Measurements from ENCODE around the gene COPG2.
"Not testable (repeated sequence)": the region's sequence is repeated elsewhere in the genome, so short reads cannot be mapped to it uniquely, and the experiment has no call there.

COPG2 gene

GRCh38 chr7:130649004-130649790, 19.4 kb downstream of the COPG2 start:
- no peak overlapping the region for H3K4me3 ChIP-seq (ENCODE audit: low read depth, low read length)

- H3K4me3 ChIP-seq (ENCODE audit: low read depth, low read length): no peak overlapping the region
Observed at GRCh38 chr7:130648580-130648979, 20.0 kb downstream of the COPG2 start.

DNA sequence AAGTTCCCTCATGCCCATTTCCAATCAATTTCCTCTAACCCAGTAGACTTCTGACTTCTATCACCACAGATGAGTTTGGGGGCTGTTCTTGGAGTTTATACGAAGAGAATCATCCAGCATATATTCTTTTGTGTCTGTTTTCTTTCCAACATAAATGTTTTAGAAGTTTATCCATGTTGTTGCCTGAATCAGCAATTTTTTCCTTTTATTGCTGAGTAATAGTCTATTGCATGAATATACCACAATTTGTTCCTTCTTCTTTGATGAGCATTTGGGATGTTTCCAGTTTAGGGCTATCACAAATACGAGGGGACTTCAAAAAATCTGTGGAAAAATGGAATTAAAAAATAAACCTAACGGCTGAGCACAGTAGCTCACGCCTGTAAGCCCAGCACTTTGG, 26.2 kb downstream of the COPG2 start:
- no peak overlapping the region for H3K4me3 ChIP-seq (ENCODE audit: low read depth, low read length)

- H3K4me3 ChIP-seq (ENCODE audit: low read depth, low read length): no peak overlapping the region
Observed at GRCh38 chr7:130641497-130641896, 27.1 kb downstream of the COPG2 start.

DNA sequence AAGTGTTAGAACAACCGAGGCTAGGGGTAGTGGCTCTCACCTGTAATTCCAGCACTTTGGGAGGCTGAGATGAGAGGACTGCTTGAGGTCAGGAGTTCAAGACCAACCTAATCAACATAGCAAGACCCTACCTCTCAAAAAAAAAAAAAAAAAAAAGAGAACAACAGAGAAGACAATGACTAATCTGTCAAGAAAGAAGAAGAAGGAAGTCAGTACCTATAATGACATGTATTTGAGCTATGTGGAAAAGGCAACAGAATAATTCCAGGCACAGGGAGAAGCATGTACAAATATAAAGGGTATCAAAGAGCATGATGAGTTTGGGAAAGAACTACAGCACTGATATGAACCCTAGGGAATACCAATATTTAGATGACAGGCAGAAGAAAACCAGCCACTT, 27.5 kb downstream of the COPG2 start:
- no peak overlapping the region for H3K4me3 ChIP-seq (ENCODE audit: low read depth, low read length)

DNA sequence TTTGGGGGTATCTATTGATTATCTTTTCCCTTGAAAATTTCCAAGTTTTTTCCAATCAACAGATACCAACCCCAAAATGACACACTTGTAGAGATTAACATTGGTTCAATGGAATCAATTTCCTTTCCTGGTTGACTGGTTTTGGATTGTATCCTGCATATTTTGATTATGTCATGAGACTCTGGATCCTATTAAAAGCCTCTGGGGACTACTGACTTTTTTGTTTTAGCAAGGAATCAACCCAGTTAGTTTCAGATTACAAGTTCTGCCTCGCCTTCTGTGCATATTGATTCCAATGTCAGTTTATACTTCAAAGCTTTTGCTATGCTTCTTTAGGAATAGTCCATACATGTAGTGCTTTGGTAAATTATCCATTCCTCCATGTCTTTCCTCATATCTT, 29.2 kb downstream of the COPG2 start:
- H3K4me3 ChIP-seq (ENCODE audit: low read depth, low read length): no peak overlapping the region

GRCh38 chr7:130632111-130632510, 36.4 kb downstream of the COPG2 start:
- no peak overlapping the region for H3K4me3 ChIP-seq (ENCODE audit: low read depth, low read length)

DNA sequence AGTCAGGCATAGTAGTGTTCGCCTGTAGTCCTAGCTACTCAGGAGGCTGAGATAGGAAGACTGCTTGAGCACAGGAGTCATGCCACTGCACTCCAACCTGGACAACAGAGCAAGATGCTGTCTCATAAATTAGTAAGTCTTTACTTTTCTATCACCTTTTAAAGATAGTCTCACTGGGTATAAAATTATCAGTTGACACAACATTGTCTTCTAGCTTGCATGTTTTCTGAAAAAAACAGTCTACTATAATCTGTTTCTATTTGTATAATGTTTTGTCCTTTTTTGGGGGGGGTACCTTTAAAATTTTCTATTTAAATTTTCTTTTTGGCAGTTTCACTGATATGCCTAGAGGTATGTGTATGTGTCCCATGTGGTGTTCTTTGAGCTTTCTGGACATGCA, 39.6 kb downstream of the COPG2 start:
- no peak overlapping the region for H3K4me3 ChIP-seq (ENCODE audit: low read depth, low read length)

DNA sequence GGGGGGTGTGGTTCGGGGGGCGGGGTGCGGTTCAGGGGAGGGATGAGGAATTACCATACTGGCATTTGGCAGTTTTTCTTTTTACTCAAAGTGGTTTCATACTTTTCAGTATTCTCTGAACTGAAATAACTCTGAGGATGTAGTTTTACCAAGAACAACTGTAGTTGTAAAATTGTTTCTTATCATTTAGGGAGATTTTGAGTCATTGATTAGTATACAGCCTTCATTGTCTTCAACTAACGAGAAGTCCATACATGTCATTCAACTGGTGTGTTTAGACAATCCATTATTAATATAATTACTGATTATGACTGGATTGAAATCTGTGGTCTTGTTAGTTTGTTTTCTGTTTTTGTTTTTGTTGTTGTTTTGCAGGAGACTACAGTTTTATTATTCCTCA, 40.8 kb downstream of the COPG2 start:
- H3K4me3 ChIP-seq (ENCODE audit: low read depth, low read length): no peak overlapping the region

GRCh38 chr7:130622866-130623265, 45.7 kb downstream of the COPG2 start:
- H3K4me3 ChIP-seq (ENCODE audit: low read depth, low read length): no peak overlapping the region

DNA sequence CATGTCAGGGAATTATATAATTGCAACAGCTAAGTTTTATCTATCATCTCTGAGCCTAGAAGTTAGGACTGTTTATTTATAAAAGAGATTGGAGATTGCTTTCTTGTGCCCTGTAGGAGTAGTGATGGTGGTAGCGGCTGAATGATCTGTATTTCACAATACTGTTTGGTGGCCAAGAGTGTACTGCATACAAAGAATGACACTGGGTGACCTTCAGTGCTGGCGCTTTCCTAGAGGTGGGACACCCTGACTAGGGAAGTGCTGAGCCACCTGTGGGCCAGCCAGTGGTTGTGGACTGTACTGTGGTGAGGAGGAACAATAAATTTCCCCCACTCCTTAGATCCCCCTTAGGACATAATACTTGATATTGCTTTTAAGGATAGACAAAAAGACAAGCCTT, 53.0 kb downstream of the COPG2 start:
- no peak overlapping the region for H3K4me3 ChIP-seq (ENCODE audit: low read depth, low read length)

- no peak overlapping the region for H3K4me3 ChIP-seq (ENCODE audit: low read depth, low read length)
Observed at GRCh38 chr7:130614449-130614848, 54.1 kb downstream of the COPG2 start.

DNA sequence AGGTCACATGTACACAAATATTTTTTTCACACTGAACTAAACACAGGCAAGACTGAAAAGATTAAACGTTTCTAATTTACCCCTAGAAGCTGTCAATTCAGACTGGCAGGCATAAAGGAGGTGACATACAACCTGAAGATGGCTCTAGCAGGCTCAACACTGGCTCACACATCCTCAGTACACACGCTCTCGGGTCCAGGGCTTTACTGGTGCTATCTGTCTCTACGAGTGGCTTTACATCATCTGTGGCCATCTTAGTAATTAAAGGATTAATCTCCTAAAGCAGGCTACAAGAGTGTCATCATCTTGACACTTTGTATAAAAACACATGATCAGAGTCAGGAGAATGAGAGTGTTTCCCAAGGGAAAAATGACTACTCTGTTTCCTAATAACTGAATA, 57.3 kb downstream of the COPG2 start:
- H3K4me3 ChIP-seq (ENCODE audit: low read depth, low read length): no peak overlapping the region

GRCh38 chr7:130607066-130607465, 61.5 kb downstream of the COPG2 start:
- H3K4me3 ChIP-seq (ENCODE audit: low read depth, low read length): not testable (repeated sequence)

DNA sequence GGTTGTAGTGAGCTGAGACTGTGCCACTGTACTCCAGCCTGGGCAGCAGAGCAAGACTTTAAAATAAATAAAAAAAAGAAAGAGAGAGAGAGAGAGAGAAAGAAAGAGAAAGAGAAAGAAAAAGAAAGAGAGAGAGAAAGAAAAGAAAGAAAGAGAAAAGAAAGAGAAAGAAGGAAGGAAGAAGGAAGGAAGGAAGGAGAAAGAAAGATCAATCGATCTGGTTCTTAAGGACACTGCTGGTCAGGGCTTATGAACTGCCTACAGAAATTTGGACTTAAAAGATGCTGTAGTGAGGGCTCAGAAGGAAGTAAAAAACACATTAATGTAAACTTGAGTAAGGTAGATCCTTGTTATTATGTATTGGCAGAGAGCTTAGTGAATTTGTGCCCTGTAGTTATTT, 62.4 kb downstream of the COPG2 start:
- H3K4me3 ChIP-seq (ENCODE audit: low read depth, low read length): no peak overlapping the region

GRCh38 chr7:130598056-130598455, 70.5 kb downstream of the COPG2 start:
- no peak overlapping the region for H3K4me3 ChIP-seq (ENCODE audit: low read depth, low read length)

GRCh38 chr7:130595986-130596385, 72.6 kb downstream of the COPG2 start:
- H3K4me3 ChIP-seq (ENCODE audit: low read depth, low read length): no peak overlapping the region

- no peak overlapping the region for H3K4me3 ChIP-seq (ENCODE audit: low read depth, low read length)
Observed at GRCh38 chr7:130593033-130593432, 75.5 kb downstream of the COPG2 start.

DNA sequence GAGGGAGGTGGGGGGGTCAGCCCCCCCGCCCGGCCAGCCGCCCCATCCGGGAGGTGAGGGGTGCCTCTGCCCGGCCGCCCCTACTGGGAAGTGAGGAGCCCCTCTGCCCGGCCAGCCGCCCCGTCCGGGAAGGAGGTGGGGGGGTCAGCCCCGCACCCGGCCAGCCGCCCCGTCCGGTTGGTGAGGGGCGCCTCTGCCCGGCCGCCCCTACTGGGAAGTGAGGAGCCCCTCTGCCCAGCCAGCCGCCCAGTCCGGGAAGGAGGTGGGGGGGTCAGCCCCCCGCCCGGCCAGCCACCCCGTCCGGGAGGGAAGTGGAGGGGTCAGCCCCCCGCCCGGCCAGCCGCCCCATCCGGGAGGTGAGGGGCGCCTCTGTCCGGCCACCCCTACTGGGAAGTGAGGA, 77.1 kb downstream of the COPG2 start:
- H3K4me3 ChIP-seq (ENCODE audit: low read depth, low read length): not testable (repeated sequence)

GRCh38 chr7:130585932-130586331, 82.6 kb downstream of the COPG2 start:
- H3K4me3 ChIP-seq (ENCODE audit: low read depth, low read length): not testable (repeated sequence)

GRCh38 chr7:130575110-130575509, 93.4 kb downstream of the COPG2 start:
- not testable (repeated sequence) for H3K4me3 ChIP-seq (ENCODE audit: low read depth, low read length)

DNA sequence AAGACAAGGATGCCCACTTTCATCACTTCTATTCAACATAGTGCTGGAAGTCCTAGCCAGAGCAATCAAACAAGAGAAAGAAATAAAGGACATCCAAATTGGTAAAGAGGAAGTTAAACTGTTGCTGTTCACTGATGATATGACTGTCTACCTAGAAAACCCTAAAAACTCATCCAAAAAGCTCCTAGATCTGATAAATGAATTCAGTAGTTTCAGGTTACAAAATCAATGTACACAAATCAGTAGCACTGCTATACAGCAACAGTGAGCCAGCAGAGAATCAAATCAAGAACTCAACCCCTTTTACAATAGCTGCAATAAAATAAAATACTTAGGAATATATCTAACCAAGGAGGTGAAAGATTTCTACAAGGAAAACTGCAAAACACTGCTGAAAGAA, 98.4 kb downstream of the COPG2 start:
- H3K4me3 ChIP-seq (ENCODE audit: low read depth, low read length): not testable (repeated sequence)

- H3K4me3 ChIP-seq (ENCODE audit: low read depth, low read length): no peak overlapping the region
Observed at GRCh38 chr7:130566898-130567280, 101.7 kb downstream of the COPG2 start.

Measured in iPS-11a (cell line).